ENCODE measurements around the gene LTV1.

LTV1 gene

DNA sequence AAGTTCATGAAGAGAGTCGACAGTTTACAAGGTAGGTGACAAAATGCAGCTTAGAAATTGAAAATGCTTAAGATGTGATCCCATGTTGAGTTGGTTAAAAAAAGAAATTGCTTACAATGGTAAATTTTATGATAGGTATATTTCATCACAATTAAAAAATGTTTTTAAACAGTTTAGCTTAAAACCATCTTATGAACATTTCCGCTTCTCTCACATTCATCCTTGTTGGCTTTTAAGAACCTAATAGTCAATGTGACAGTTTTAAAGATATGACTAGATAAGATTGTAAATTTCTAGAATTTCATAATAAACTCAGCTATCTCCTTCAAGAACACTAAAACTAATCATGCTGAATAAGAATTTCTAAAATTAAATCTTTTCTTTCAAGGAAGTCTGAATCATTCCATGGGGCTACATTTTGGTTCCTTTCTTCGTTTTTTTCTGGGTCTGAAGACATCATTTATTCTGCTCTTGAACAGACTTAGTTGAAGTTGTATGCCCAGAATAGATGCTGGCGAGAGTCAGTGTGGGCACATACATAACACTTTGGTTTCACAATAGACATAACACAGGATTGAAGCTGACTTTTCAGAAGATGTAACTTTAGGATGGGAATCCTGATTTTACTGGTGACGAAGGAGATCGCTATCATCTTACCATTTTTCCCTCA lies 35.9 kb upstream of the LTV1 start:
- no peak overlapping the region for H3K4me3 ChIP-seq (replicated peaks; ENCODE audit: low read depth, low read length)
- DNase-seq (ENCODE audit: low read depth): peak; percentile 23
- TF ChIP-seq, protein P1, sequence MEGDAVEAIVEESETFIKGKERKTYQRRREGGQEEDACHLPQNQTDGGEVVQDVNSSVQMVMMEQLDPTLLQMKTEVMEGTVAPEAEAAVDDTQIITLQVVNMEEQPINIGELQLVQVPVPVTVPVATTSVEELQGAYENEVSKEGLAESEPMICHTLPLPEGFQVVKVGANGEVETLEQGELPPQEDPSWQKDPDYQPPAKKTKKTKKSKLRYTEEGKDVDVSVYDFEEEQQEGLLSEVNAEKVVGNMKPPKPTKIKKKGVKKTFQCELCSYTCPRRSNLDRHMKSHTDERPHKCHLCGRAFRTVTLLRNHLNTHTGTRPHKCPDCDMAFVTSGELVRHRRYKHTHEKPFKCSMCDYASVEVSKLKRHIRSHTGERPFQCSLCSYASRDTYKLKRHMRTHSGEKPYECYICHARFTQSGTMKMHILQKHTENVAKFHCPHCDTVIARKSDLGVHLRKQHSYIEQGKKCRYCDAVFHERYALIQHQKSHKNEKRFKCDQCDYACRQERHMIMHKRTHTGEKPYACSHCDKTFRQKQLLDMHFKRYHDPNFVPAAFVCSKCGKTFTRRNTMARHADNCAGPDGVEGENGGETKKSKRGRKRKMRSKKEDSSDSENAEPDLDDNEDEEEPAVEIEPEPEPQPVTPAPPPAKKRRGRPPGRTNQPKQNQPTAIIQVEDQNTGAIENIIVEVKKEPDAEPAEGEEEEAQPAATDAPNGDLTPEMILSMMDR (IDR thresholded peaks at IDR 0.05; ENCODE audit: low read length, missing control alignments): no peak

DNA sequence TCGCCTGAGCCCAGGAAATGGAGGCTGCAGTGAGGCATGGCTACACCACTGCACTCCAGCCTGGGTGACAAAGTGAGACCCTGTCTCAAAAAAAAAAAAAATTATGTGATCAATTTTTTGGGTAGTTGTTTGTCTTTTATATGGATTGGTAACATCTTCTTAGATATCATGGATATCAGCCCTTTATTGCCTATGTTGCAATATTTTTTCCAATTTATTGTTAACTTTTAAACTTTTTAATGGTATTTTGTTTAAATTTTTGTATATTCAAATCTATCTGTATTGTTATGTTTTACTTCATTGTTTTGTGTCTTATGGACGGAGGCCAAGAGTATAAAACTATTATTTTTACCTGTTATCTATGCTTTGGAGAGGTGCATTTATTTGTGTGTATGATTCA lies 32.4 kb upstream of the LTV1 start:
- DNase-seq (ENCODE audit: low read depth): no peak

DNA sequence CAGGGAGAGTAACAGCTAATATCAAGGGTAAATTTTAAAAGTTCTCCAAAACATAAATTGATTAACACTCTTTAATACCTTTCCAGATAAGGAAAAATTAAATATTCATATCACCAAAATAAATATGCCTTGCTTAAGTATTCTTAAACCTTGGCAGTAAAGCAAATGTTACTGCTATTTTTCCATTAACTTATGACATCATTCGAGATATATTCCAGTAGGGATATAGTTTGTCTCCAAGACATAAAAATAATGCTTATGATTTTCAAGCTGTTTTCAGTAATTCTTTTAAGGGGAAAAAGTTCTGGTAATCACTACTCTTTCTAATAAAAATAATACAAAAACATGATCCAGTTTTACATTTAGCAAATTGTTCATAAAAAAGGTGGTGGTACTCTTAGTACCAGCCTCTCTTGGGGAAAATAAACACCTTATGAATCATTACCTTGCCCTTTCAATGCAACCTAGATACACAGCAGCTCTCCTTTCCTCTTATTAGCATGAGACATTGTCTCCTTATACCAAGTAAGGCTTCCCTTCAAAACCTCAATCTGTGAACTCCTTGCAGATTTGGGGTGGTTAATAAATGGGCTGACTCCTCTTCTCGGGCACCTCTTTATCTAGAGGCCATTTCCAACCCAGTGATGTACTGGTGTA lies 31.5 kb upstream of the LTV1 start:
- DNase-seq (ENCODE audit: low read depth): no peak
- TF ChIP-seq, protein P1 (IDR thresholded peaks at IDR 0.05; ENCODE audit: low read length, missing control alignments): no peak
- no peak overlapping the region for H3K4me3 ChIP-seq (replicated peaks; ENCODE audit: low read depth, low read length)

More for the DNA sequence above, 32.4 kb upstream of the LTV1 start:
- TF ChIP-seq, protein P1 (IDR thresholded peaks at IDR 0.05; ENCODE audit: low read length, missing control alignments): no peak
- H3K4me3 ChIP-seq (replicated peaks; ENCODE audit: low read depth, low read length): no peak overlapping the region

GRCh38 chr6:143817621-143818020 lies 25.5 kb upstream of the LTV1 start:
- TF ChIP-seq, protein P1 (IDR thresholded peaks at IDR 0.05; ENCODE audit: low read length, missing control alignments): no peak
- DNase-seq (ENCODE audit: low read depth): no peak
- H3K4me3 ChIP-seq (replicated peaks; ENCODE audit: low read depth, low read length): no peak overlapping the region

- no peak overlapping the region for H3K4me3 ChIP-seq (replicated peaks; ENCODE audit: low read depth, low read length)
- TF ChIP-seq, protein P1 (IDR thresholded peaks at IDR 0.05; ENCODE audit: low read length, missing control alignments): no peak
- no peak for DNase-seq (ENCODE audit: low read depth)
Observed at GRCh38 chr6:143821359-143821758, 21.8 kb upstream of the LTV1 start.

DNA sequence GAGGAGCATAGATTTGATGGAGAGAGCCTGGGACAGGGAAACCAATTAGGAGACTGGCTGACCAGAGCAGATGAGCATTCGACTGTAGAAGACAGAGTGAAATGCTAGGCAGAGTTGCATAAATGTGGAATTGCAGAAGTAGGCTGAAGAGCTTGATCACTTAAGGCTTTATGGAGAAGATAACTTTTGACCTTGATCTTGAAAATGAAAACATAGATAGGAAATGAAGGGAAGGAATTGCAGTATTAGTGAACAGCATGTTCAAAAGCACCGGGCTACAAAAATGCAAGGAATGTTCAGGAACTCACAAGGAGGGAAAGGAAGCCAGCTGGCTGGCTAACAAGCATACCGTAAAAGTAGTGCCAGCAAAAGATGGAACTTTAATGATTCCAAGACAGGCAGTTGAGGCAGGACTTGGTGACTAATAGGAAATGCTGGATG lies 20.5 kb upstream of the LTV1 start:
- DNase-seq (ENCODE audit: low read depth): peak; percentile 72
- no peak overlapping the region for H3K4me3 ChIP-seq (replicated peaks; ENCODE audit: low read depth, low read length)
- TF ChIP-seq, protein P1 (IDR thresholded peaks at IDR 0.05; ENCODE audit: low read length, missing control alignments): no peak

Data from fibroblast of pulmonary artery (primary cell).